HCT116 (cell line): ENCODE data around the gene BOC. TPM values are rescaled to one million over a fixed set of nuclear protein-coding genes. Genes with fewer than 3 reads are reported as not detected.

Experiments
- ATAC-seq: fragments of 200-7000 bp; cut with Tn5 transposase; 2 replicates; pipeline ENCODE4 v1.9.1; 2020; ENCODE audit warnings: mild to moderate bottlenecking, moderate library complexity
- BruUV-seq: library from RNA; stranded (reverse); fragments of 400-500 nt; replicated peaks from 2 replicates; lab custom pipeline; 2021; lab: Mats Ljungman, UMichigan
- CTCF ChIA-PET: fragments of 300-600 bp; sonication (Branson Sonifier 250); formaldehyde crosslinking; loops from one replicate; lab custom pipeline; 2021; ENCODE audit warnings: antibody characterized with exemption; lab: Charles Lee
- POLR2A ChIA-PET: fragments of 300-600, 350-600 bp; sonication (Branson Sonifier 250); formaldehyde crosslinking; loops from one replicate; lab custom pipeline; 2021; ENCODE audit warnings: antibody characterized with exemption; lab: Charles Lee
- RAD21 ChIA-PET, 2 experiments: fragments of 300-600 bp; sonication (Branson Sonifier 250); formaldehyde crosslinking; loops; one replicate each; lab custom pipeline; 2023; ENCODE audit warnings: low total read pairs in 2 of 2; ENCODE audit not compliant: uncharacterized antibody in 2 of 2, unreplicated experiment in 2 of 2, low non-redundant PET in 1 of 2; lab: Charles Lee
- DNase-seq: peaks from one replicate; pipeline ENCODE4 v3.0.0-alpha.2; 2010; ENCODE audit warnings: low read depth, low spot score
- H2AFZ ChIP-seq: fragments of 200-600 bp; shearing (Covaris generic), sonication (generic); 2 replicates; pipeline ENCODE4 v1.6.1; 2017; ENCODE audit warnings: low read depth, mixed run types, mixed read lengths, antibody characterized with exemption, low read length; ENCODE audit not compliant: poor library complexity, severe bottlenecking
- H3K27ac ChIP-seq: 2 replicates; pipeline ENCODE4 v1.5.1; 2012; ENCODE audit warnings: low read depth, low read length
- H3K27me3 ChIP-seq: fragments of 200-600 bp; sonication (generic); 2 replicates; pipeline ENCODE4 v1.6.1; 2016; ENCODE audit warnings: mixed run types, low read length, mixed read lengths; ENCODE audit not compliant: insufficient read depth
- H3K36me3 ChIP-seq, 2 experiments: fragments of 200-500 bp in 1 of 2; fragments of 200-600 bp in 1 of 2; sonication (Bioruptor generic) in 1 of 2; sonication (generic) in 1 of 2; 2 replicates each; pipeline versions ENCODE4 v1.5.1 to v1.6.1; 2014 to 2016; ENCODE audit warnings: low read length in 2 of 2, inconsistent platforms in 1 of 2, mixed read lengths in 1 of 2, mixed run types in 1 of 2; ENCODE audit not compliant: insufficient read depth in 2 of 2, control insufficient read depth in 1 of 2
- H3K4me1 ChIP-seq, 2 experiments: fragments of 200-600 bp in 1 of 2; sonication (generic) in 1 of 2; 2 replicates each; pipeline versions ENCODE4 v1.5.1 to v1.6.1; 2012 to 2017; ENCODE audit warnings: low read length in 2 of 2, inconsistent platforms in 1 of 2, mild to moderate bottlenecking in 1 of 2, mixed read lengths in 1 of 2, mixed run types in 1 of 2, moderate library complexity in 1 of 2; ENCODE audit not compliant: insufficient read depth in 2 of 2, control insufficient read depth in 1 of 2
- H3K4me2 ChIP-seq: fragments of 200-600 bp; sonication (generic); 2 replicates; pipeline ENCODE4 v1.6.1; 2017; ENCODE audit warnings: mixed run types, low read length, mixed read lengths
- H3K4me3 ChIP-seq, 2 experiments: fragments of 200-600 bp in 1 of 2; sonication (generic) in 1 of 2; replicated peaks in 1 of 2; 2 replicates each; pipeline ENCODE4 v1.5.1; 2011 to 2016; ENCODE audit warnings: low read length in 2 of 2, control low read depth in 1 of 2, low read depth in 1 of 2, mild to moderate bottlenecking in 1 of 2, mixed read lengths in 1 of 2, mixed run types in 1 of 2
- H3K79me2 ChIP-seq: fragments of 200-600 bp; sonication (generic); 2 replicates; pipeline ENCODE4 v1.6.1; 2017; ENCODE audit warnings: mild to moderate bottlenecking, mixed run types, low read length, moderate library complexity, mixed read lengths; ENCODE audit not compliant: insufficient read depth
- H3K9ac ChIP-seq: fragments of 200-600 bp; sonication (generic); 2 replicates; pipeline ENCODE4 v1.6.1; 2016; ENCODE audit warnings: low read length, mixed read lengths
- H3K9me2 ChIP-seq: fragments of 200-600 bp; sonication (generic), shearing (Covaris generic); 2 replicates; pipeline ENCODE4 v1.6.1; 2017; ENCODE audit warnings: mixed run types, mild to moderate bottlenecking, moderate library complexity; ENCODE audit not compliant: insufficient read depth
- H3K9me3 ChIP-seq, 2 experiments: fragments of 200-500 bp in 1 of 2; fragments of 200-600 bp in 1 of 2; sonication (Bioruptor generic) in 1 of 2; sonication (generic) in 1 of 2; 2 replicates each; pipeline ENCODE4 v1.6.1; 2014 to 2017; ENCODE audit warnings: low read length in 2 of 2, mixed read lengths in 2 of 2, inconsistent platforms in 1 of 2, low read depth in 1 of 2, mild to moderate bottlenecking in 1 of 2, mixed run types in 1 of 2, moderate library complexity in 1 of 2; ENCODE audit not compliant: control insufficient read depth in 1 of 2, insufficient read depth in 1 of 2
- H4K20me1 ChIP-seq: fragments of 200-600 bp; sonication (generic), shearing (Covaris generic); 2 replicates; pipeline ENCODE4 v1.6.1; 2017; ENCODE audit warnings: mixed run types, mild to moderate bottlenecking, moderate library complexity; ENCODE audit not compliant: insufficient read depth
- ATF3 ChIP-seq: IDR thresholded peaks from 2 replicates; pipeline ENCODE4 v1.6.1; 2012
- CEBPB ChIP-seq: IDR thresholded peaks from 2 replicates; pipeline ENCODE4 v1.6.1; 2012; ENCODE audit warnings: low read depth
- CTCF ChIP-seq, 3 experiments: fragments of 200-600 bp in 1 of 3; sonication (generic) in 1 of 3; IDR thresholded peaks in 2 of 3; conservative IDR thresholded peaks in 1 of 3; 2 replicates each; pipeline ENCODE4 v1.5.1; 2012 to 2017; ENCODE audit warnings: low read depth in 2 of 3, low read length in 2 of 3, antibody characterized with exemption in 1 of 3, borderline replicate concordance in 1 of 3, control low read depth in 1 of 3, mild to moderate bottlenecking in 1 of 3, mixed read lengths in 1 of 3, mixed run types in 1 of 3, moderate library complexity in 1 of 3; ENCODE audit not compliant: insufficient read depth in 1 of 3
- EGR1 ChIP-seq: IDR thresholded peaks from 2 replicates; pipeline ENCODE4 v1.6.1; 2012; ENCODE audit warnings: low read depth
- EZH2 ChIP-seq: fragments of 200-600 bp; sonication (generic); IDR thresholded peaks from 2 replicates; pipeline ENCODE4 v1.6.1; 2017; ENCODE audit warnings: antibody characterized with exemption, mixed run types
- EZH2phosphoT487 ChIP-seq: fragments of 200-600 bp; IDR thresholded peaks from 2 replicates; pipeline ENCODE4 v1.6.1; 2018; ENCODE audit warnings: antibody characterized with exemption, borderline replicate concordance
- FOSL1 ChIP-seq: IDR thresholded peaks from 2 replicates; pipeline ENCODE4 v1.6.1; 2012; ENCODE audit warnings: low read depth
- JUND ChIP-seq: IDR thresholded peaks from 2 replicates; pipeline ENCODE4 v1.6.1; 2012
- MAX ChIP-seq: IDR thresholded peaks from 2 replicates; pipeline ENCODE4 v1.6.1; 2012
- RAD21 ChIP-seq: IDR thresholded peaks from 2 replicates; pipeline ENCODE4 v1.6.1; 2012; ENCODE audit warnings: low read depth, mild to moderate bottlenecking
- REST ChIP-seq: IDR thresholded peaks from 2 replicates; pipeline ENCODE4 v1.6.1; 2012; ENCODE audit warnings: low read depth
- SP1 ChIP-seq: IDR thresholded peaks from 2 replicates; pipeline ENCODE4 v1.6.1; 2012; ENCODE audit warnings: low read depth
- SRF ChIP-seq: IDR thresholded peaks from 2 replicates; pipeline ENCODE4 v1.6.1; 2012; ENCODE audit warnings: low read depth
- TCF7L2 ChIP-seq: IDR thresholded peaks from 2 replicates; pipeline ENCODE4 v1.7.0; 2011; ENCODE audit warnings: borderline replicate concordance, inconsistent platforms; ENCODE audit not compliant: insufficient read depth, insufficient read length; ENCODE audit errors: extremely low read depth
- ZFX ChIP-seq: fragments of 450-650 bp; IDR thresholded peaks from 2 replicates; pipeline ENCODE4 v1.6.1; 2017
- ZNF274 ChIP-seq: fragments of 200-500 bp; sonication (Bioruptor generic); IDR thresholded peaks from 2 replicates; pipeline ENCODE4 v1.6.1; 2014; ENCODE audit warnings: mild to moderate bottlenecking, low read depth, low read length, inconsistent platforms
- intact Hi-C: fragments of 100-400 bp; cut with micrococcal nuclease; formaldehyde crosslinking; loops from 2 replicates; pipeline ENCODE4 v1.10.0; 2022
- total RNA-seq: library from RNA; stranded (reverse); gene quantifications from one replicate; pipeline ENCODE4 v1.2.1, GENCODE V29; 2021; ENCODE audit not compliant: unreplicated experiment

BOC gene
- total RNA-seq, 1 experiment from 2014 or later: 3.3 TPM

GRCh38 chr3:113167825-113168801 is 43.2 kb upstream of the BOC start:
- no peak overlapping the region for H2AFZ ChIP-seq
- ATAC-seq: no peak
- no peaks in the 10 kb centered on the region for H3K9me3 ChIP-seq
- CTCF ChIA-PET: no interaction called here
- H3K79me2 ChIP-seq: no peaks in the 10 kb centered on the region
- POLR2A ChIA-PET: no interaction called here
- DNase-seq: no peak
- H3K36me3 ChIP-seq: no peaks in the 10 kb centered on the region
- no peaks in the 10 kb centered on the region for H3K27me3 ChIP-seq
- H3K4me3 ChIP-seq: no peak overlapping the region
- intact Hi-C loops: no loop called here
- no peak overlapping the region for H3K4me2 ChIP-seq
- H3K4me1 ChIP-seq: no peaks in the 10 kb centered on the region
- TF ChIP-seq EZH2phosphoT487 (no peak), JUND (no peak), EGR1 (no peak), SRF (no peak), REST (no peak), SP1 (no peak), FOSL1 (no peak), CEBPB (no peak), ATF3 (no peak), EZH2 (no peak), TCF7L2 (no peak), ZNF274 (no peak), CTCF (IDR thresholded peaks at IDR 0.05 in 2 of 3, conservative IDR thresholded peaks at IDR 0.05 in 1 of 3; ENCODE audit: borderline replicate concordance in 1 of 3, insufficient read depth in 1 of 3, low read depth in 2 of 3, low read length in 2 of 3) (no peak), RAD21 (no peak), MAX (no peak), ZFX (no peak)
- H3K9me2 ChIP-seq: no peaks in the 10 kb centered on the region
- no TSS peak for BruUV-seq
- no peaks in the 10 kb centered on the region for H4K20me1 ChIP-seq
- RAD21 ChIA-PET: no interaction called here
- no peak overlapping the region for H3K27ac ChIP-seq
- H3K9ac ChIP-seq: no peak overlapping the region
